Activated CD8-positive, alpha-beta memory T cell treated with anti-CD3 and anti-CD28 coated beads, Interleukin-2, amount 50 U/mL, for 24 hours (primary cell): Measurements from ENCODE around the gene MYO1D.

Experiments
- DNase-seq: peaks from one replicate; pipeline ENCODE4 v3.0.0-alpha.2; 2020; ENCODE audit errors: extremely low read depth

The MYO1D gene

GRCh38 chr17:32625971-32626370, 251.0 kb downstream of the MYO1D start:
- no peak for DNase-seq

GRCh38 chr17:32623196-32623595, 253.7 kb downstream of the MYO1D start:
- DNase-seq, result no peak

- DNase-seq, result no peak
Observed at GRCh38 chr17:32622540-32622939, 254.4 kb downstream of the MYO1D start.

- DNase-seq, result no peak
Observed at GRCh38 chr17:32621612-32622312, 255.2 kb downstream of the MYO1D start.

GRCh38 chr17:32615326-32615725, 261.6 kb downstream of the MYO1D start:
- DNase-seq, result no peak

GRCh38 chr17:32610943-32611342, 266.0 kb downstream of the MYO1D start:
- no peak for DNase-seq

GRCh38 chr17:32609884-32610650, 266.9 kb downstream of the MYO1D start:
- DNase-seq, result no peak

GRCh38 chr17:32609085-32609484, 267.8 kb downstream of the MYO1D start:
- peak; percentile 12 for DNase-seq

- no peak for DNase-seq
Observed at GRCh38 chr17:32608267-32608666, 268.7 kb downstream of the MYO1D start.

GRCh38 chr17:32604966-32605365, 272.0 kb downstream of the MYO1D start:
- DNase-seq, result no peak

- DNase-seq, result no peak
Observed at GRCh38 chr17:32602396-32602795, 274.5 kb downstream of the MYO1D start.

- no peak for DNase-seq
Observed at GRCh38 chr17:32601866-32602265, 275.1 kb downstream of the MYO1D start.

GRCh38 chr17:32596628-32597027, 280.3 kb downstream of the MYO1D start:
- DNase-seq, result no peak

GRCh38 chr17:32596206-32596605, 280.7 kb downstream of the MYO1D start:
- DNase-seq, result no peak

GRCh38 chr17:32593003-32593402, 283.9 kb downstream of the MYO1D start:
- DNase-seq, result no peak

- no peak for DNase-seq
Observed at GRCh38 chr17:32591405-32591804, 285.5 kb downstream of the MYO1D start.

- DNase-seq, result no peak
Observed at GRCh38 chr17:32590974-32591373, 285.9 kb downstream of the MYO1D start.

- DNase-seq, result no peak
Observed at GRCh38 chr17:32588982-32589381, 287.9 kb downstream of the MYO1D start.

GRCh38 chr17:32588135-32588534, 288.8 kb downstream of the MYO1D start:
- no peak for DNase-seq

- DNase-seq, result no peak
Observed at GRCh38 chr17:32586666-32587065, 290.3 kb downstream of the MYO1D start.

- DNase-seq, result no peak
Observed at GRCh38 chr17:32584792-32585191, 292.1 kb downstream of the MYO1D start.

GRCh38 chr17:32583053-32583452, 293.9 kb downstream of the MYO1D start:
- no peak for DNase-seq

- DNase-seq, result no peak
Observed at GRCh38 chr17:32575852-32576251, 301.1 kb downstream of the MYO1D start.

- DNase-seq, result no peak
Observed at GRCh38 chr17:32570081-32570396, 306.9 kb downstream of the MYO1D start.
